HG02973 (cell line): ENCODE measurements around the gene NACA.
"Not testable (repeated sequence)": the region's sequence is repeated elsewhere in the genome, so short reads cannot be mapped to it uniquely, and the experiment has no call there.

Experiments used
- ATAC-seq: cut with Tn5 transposase; IDR thresholded peaks from one replicate; pipeline ENCODE4 v1.9.1; 2021; ENCODE audit warnings: moderate library complexity; ENCODE audit not compliant: unreplicated experiment

NACA gene

DNA sequence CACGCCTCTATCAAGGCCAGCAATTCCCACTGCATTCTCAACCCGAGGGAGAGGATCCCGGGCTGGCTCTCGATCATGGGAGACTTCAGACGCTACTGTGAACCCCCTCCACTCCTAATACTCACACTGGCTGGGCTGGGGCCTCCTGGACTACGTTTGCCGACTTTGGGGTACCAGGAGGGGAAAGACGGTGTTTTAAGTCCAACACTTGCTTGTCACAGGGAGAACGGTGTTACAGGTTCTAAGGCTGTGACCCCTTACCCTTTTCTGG, 463 bp downstream of the NACA start:
- ATAC-seq, result no peak

DNA sequence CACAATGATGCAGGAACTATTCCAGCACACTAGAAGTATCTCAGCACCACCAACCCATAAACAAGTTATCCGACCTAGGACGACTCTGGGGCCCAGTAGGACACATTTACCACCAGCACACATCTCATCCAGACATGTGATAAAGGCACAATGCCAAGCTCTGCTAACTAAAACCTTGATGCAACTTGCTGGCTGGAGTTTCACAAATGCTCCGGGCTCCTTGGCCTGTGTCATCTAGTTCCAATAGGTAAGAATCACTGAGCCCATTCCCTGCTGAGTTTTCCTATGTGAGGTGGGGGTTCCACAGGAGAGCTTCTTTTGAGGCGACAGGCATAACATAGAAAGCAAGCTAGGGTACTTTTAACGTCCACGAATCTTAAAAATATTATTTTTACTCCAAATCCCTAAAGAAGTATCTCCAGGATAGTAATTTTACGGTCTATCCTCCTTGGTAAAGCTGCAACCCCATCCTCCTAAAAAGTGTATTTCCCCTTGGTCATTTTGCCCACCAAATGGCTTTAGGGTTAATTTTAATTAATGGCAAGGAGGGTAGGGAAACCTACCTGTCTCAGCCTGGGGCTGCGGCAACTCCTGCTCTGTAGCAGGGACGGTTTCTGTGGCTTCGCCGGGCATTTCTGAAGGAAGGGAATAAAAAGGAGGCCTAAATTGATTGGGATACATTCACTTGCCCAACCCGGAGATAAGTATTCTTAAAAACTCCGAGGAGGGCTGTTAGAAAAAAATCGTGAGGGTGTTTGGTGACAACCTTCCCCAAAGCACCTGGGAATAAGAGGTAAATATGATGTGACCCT, 1.0 kb downstream of the NACA start:
- no peak for ATAC-seq

DNA sequence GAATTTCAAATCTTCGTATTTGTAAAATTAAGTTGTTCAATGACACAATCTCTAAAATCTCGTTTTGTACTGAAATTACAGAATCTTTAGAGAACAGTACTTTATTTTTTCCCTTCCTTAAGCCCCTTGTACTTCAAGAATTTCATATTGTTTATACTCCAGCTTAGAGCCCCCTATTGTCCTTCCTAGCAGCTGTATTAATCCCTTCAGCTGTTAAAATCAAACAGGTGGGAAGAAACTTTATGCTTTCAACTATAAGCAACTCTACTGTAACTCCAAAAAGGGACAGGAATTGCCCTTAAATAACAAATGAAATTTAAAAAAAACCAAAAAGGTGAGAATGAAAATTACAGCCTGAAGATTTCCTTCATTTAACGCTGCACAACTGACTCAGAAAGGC, 1.7 kb downstream of the NACA start:
- no peak for ATAC-seq

DNA sequence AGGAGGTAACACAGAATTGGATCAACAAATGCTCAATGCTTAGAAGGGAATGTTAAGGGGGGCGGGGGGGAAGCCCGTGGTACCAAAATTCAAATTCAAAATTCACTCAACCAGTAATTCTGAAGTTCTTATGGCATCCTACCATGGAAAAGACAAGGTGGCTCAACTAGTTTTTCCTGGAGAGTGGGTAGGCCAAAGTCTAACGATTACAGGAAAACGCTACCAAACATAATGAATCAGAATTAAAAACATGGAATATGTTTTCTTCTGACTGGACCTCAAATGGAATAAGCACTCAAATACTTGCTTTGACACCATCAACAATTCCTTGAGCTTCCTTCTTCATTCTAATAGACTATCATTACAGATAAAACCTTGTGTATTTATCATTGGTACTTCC, 2.3 kb downstream of the NACA start:
- no peak for ATAC-seq

DNA sequence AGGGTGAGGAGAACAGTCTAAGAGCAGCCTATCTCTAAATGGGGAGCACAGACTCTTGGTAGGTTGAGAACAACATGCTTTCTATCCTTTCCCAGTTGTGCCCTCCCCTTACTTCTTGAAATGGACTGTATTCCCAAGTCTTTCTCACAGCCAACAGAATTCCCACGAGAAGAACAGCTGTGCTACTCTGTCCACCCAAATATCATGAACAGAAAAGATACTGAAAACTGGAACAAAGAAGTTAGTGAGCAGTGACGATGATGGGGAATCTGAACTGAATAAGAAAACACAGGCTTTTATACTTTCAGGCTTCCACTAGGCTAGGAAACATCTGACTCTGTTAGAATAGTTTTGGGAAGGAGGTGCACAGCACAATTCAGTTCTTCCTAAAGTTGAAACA, 3.4 kb downstream of the NACA start:
- no peak for ATAC-seq

DNA sequence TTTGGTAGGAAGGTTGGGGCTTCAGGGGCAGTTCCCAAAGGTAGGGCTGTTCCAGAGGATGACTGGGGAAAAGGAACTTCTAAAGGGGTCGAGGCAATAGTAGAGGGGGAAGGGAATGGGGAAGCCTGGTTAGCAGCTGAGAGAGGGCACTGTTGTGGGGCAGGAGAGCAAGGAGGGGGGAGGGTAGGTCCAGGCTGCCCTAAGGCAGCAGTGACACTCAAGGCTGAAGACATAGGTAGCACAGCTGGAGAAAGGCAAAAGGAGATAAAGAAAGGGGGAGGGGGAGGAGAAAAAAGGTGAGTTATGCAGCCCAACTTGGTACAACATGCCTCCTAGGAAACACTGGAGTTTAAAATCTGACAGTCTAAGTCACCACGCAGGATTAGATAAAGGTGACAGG, 3.9 kb downstream of the NACA start:
- ATAC-seq, result no peak

DNA sequence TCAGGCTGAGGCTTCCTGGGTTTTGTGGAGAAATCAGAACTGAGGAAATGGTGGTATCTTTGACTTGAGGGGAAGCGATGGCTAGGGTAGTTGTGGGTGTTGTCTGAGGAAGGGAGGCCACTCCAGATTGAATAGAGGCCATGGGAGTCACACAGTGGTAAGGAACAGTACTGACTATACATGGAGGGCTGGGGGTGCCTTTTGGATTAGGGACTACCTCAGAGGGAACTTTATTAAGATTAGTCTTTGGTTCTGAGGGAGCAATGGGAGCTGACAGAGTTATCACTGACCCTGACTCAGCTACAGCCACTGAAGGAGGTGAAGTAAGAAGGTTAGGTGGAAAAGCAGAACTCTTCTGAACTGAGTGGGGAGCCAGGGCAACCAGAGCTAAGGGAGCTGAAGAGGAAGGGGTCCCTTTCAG, 4.4 kb downstream of the NACA start:
- ATAC-seq, result no peak

DNA sequence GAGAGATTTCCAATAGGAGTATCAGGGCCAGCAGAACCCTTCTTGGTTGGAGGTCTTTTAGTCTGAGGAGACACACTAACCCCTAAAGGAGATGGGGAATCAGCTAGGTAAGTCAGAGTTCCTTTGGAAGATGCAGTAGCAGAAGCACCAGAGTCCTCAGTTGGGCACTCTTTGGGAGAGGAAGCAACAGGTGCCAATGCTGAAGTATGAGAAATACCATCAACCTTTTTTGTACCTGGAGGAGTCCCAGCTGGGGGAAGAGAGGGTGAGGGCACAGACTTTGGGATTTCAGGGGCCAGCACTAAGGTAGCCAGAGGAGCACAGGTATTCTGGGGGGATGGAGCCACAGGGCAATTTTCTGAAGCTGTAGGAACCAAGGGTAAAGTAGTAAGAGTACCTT, 6.0 kb downstream of the NACA start:
- no peak for ATAC-seq

DNA sequence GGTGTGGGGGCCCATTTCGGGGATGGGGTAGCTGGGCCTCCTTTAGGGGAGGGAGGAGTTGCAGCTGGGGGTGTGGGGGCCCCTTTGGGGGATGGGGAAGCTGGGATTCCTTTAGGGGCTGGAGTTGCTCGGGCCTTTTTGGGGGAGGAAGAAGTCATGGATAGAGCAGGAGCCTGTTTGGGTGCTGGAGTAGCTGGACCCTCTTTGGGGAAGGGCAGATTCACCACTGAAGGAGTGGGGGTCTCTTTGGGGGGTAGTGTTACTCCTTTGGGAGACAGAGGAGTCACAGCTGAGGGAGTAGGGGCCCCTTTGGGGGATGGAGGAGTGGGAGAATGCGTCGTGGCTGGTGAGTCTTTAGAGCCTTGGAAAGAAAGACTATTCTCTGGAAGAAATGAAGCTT, 6.5 kb downstream of the NACA start:
- ATAC-seq, result no peak

DNA sequence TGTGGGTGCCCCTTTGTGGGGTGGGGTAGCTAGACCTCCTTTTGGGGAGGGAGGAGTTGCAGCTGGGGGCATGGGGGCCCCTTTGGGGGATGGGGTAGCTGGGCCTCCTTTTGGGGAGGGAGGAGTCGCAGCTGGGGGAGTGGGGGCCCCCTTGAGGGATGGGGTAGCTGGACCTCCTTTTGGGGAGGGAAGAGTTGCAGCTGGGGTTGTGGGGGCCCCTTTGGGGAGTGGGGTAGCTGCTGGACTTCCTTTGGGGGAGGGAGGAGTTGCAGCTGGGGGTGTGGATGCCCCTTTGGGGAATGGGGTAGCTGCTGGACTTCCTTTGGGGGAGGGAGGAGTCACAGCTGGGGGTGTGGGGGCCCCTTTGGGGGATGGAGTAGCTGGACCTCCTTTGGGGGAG, 7.0 kb downstream of the NACA start:
- ATAC-seq, result no peak

DNA sequence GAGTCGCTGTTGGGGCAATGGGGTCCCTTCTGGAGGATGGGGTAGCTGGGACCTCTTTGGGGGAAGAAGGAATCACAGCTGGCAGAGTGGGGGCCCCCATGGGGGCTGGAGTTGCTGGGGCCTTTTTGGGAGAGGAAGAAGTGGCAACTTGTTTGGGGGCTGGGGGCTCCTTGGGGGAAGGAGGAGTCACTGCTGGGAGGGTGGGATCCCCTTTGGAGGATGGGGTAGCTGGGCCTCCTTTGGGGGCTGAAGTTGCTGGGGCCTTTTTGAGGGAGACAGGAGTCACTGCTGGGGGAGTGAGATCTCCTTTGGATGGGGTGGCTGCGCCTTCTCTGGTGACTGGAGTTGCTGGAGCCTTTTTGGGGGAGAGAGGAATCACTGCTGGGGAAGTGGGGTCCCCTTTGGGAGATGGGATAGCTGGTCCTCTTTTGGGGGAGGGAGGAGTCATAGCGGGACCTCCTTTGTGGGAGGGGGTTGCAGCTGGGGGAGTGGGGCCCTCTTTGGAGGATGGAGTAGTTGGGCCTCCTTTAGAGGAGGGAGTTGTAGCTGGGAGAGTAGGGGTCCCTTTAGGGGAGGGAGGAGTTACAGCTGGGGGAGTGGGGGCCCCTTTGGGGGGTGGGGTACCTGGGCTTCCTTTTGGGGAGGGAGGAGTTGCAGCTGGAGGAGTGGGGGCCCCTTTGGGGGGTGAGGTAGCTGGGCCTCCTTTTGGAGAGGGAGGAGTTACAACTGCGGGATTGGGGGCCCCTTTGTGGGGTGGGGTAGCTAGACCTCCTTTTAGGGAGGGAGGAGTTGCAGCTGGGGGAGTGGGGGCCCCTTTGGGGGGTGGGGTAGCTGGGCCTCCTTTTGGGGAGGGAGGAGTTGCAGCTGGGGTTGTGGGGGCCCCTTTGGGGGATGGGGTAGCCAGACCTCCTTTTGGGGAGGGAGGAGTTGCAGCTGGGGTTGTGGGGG, 7.9 kb downstream of the NACA start:
- no peak for ATAC-seq

DNA sequence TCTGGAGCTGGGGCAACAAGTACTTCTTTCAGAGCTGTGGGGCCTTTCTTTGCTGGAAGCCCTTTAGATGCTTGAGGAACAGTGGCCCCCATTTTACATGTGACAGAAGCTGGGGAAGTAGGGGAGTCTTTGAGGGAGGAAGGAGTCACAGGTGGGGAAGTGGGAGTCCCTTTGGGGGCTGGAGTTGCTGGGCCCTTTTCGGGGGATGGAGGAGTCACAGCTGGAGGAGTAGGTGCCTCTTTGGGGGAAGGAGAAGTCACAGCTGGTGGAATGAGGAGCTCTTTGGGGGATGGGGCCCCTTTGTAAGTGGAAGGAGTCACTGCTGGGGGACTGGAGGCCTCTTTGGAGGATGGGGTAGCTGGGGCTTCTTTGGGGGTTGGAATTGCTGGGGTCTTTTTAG, 8.6 kb downstream of the NACA start:
- ATAC-seq, result no peak

DNA sequence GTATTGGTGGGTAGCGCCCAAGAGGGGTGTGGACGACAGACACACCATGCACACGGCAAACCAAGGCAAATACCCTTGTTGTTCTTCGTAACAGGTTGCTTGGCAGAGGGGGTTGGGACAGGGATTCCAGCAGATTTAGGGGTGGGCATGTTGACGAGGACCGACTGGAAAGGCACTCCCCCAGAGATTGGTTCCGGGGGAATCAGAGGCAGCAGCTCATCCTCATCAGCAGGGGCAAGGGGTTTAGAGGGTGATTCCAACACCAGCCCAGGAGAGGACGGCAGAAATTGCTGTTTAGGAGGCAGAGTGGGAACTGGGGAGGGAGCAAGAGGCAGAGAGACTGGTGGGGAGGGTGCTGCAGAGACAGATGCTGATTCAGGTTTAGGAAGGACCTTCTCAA, 9.3 kb downstream of the NACA start:
- ATAC-seq, result no peak

DNA sequence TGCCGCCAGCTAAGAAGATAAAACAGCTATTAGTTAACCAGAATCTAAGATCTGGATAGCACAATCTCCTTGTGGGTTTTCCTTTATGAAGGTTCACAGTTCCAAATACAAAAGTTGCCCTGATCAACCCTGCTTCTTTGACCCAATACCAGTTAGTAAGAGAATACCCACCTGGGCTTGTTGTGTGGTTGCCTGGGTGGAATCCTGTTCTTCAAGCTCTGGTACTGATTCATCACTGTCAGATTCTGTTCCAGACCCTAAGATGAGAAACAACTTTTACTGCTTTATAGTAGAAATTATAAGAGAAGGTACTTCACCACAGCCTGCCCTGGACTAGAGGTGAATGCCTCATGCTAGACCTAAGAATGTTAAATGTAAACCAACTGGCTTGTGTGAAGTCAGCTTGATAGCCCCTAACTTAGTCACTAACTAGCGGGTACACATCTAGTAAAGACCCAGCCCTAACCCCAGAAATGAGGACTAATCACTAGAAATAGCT, 10.6 kb downstream of the NACA start:
- ATAC-seq, result no peak

DNA sequence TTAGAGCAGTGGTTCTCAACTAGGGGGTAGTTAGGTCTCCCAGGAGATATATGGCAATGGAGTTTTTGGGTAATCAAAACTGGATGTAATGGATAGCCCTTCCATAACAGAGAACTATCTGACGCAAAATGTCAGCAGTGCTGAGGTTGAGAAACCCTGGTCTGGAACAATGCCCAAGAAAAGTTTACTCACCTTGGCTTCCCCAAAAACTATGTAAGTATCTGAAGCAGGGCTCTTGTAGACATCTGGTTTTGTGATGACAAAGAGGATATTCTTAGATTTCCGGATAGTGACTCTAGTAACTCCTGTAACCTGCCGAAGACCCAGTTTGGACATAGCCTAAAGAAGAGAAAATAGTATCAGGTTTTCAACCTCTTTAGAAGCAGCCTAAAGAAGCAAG, 11.8 kb downstream of the NACA start:
- no peak for ATAC-seq

DNA sequence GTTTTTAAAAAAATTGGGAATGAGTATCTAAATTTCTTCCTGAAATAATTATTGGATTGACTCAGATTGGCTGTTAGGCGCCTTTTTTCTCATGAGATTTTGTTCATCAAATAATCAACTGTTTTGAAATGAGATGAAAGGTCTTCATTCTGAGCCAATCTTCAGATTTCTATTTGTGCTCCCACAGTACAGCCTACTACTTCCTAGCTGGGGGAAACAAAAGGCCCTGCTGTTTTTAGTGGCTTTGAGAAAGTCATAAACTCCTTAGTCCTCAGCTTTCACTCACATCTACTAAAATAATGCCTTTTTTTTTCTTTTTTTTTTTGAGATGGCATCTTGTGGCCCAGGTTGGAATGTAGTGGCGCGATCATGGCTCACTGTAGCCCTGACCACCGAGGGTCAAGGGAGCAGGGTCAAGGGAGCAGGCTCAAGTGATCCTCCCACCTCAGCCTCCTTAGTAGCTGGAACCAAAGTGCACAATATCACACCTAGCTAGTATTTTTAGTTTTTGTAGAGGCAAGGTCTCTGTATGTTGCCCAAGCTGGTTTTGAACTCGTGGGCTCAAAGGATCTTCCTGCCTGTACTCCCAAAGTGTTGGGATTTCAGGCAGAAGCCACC, 15.2 kb downstream of the NACA start:
- ATAC-seq, result no peak

DNA sequence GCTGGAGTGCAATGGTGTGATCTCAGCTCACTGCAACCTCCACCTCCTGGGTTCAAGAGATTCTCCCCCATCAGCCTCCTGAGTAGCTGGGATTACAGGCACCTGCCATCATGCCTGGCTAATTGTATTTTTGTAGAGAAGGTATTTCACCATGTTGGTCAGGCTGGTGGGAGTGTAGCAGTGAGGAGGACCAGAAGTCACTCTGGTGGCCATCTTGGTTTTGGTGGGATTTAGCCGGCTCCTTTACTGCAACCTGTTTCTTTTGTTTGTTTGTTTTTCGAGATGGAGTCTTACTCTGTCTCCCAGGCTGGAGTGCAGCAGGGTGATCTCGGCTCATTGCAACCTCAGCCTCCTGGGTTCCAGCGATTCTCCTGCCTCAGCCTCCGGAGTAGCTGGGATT, 20.6 kb downstream of the NACA start:
- not testable (repeated sequence) for ATAC-seq

DNA sequence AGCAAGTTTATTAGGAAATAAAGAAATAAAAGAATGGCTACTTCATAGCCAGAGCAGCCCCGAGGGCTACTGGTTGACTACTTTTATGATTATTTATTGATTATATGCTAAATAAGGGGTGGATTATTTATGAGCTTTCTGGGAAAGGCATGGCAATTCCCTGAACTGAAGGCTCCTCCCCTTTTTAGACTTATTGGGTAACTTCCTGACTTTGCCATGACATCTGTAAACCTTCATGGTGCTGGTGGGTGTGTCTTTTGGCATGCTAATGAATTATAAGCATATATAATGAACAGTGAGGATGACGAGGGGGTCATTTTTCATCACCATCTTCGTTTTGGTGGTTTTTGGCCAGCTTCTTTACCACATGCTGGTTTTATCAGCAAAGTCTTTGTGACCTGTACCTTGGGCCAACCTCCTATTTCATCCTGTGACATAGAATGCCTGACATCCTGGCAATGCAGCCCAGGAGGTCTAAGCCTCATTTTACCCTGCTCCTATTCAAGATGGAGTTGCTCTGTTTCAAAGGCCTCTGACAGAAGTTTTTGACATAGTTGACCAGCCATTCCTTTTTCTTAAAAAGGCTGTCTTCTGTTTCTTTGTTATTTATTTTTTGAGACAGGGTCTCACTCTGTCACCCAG, 26.0 kb downstream of the NACA start:
- no peak for ATAC-seq

DNA sequence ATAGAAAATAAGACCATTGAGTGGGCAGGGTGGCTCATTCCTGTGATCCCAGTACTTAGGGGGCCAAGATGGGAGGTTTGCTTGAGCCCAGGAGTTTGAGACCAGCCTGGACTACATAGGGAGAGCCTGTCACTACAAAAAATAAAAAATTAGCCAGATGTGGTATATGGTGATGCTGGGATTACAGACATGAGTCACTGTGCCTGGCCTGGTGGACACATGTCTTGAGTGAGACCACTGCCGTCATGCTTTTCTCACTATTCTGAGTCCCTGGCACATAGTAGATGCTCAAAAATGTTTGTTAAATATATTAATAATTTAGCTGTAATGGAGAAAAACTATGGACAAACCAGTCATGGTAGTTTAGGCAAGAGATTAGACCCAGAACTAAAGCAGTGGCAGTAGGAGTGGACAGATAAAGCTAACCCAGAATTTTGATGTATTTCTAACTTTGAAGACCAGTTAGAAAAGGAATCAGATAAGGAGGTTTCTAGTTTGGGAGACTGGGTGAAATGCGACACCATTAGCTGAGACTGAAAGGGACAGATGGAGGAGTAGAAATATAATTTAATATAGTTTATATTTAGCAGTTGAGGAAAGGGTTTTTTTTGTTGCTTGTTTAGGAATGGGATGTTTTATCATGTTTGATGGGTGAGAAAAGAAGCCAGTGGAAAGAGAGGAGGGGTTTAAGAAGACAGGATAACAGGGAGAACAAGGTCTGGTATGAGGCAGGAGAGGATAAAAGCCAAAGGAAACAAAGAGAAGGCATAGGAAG, 29.6 kb downstream of the NACA start:
- ATAC-seq, result no peak

DNA sequence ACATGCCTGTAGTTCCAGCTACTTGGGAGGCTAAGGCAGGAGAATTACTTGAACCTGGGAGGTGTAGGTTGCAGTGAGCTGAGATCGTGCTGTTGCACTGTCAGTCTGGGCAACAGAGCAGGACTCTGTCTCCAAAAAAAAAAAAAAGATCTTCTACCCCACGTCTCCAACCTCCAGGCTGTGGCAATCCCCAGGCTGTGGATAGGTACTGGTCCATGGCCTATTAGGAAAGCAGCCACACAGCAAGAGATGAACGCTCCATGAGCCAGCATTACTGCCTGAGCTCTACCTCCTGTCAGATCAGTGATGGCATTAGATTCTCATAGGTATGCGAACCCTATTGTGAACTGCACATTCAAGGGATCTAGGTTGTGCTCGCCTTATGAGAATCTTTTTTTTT, 30.9 kb downstream of the NACA start:
- no peak for ATAC-seq

DNA sequence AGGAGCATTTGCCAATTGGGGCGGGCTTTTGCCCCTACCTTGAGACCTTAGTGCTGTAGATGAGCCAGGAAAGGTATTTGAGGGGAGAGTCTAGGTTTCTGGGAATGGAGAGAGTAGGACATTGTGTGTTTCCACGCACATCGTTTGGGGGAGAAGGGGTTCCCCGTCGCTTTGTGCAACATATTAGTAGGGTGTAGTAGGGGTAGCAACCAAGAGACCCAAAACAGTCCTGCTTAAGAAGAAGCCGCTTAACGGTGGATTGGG, 36.3 kb downstream of the NACA start:
- ATAC-seq, result no peak
